ENCODE measurements around the gene UNC13D. TPM values are rescaled to one million over a fixed set of nuclear protein-coding genes. Genes with fewer than 3 reads are reported as not detected.
"Not testable (repeated sequence)": the region's sequence is repeated elsewhere in the genome, so short reads cannot be mapped to it uniquely, and the experiment has no call there.

Gene UNC13D
- total RNA-seq, 4 donors from 2014 or later: 3.0 to 48.3 (median 16.2) TPM

DNA sequence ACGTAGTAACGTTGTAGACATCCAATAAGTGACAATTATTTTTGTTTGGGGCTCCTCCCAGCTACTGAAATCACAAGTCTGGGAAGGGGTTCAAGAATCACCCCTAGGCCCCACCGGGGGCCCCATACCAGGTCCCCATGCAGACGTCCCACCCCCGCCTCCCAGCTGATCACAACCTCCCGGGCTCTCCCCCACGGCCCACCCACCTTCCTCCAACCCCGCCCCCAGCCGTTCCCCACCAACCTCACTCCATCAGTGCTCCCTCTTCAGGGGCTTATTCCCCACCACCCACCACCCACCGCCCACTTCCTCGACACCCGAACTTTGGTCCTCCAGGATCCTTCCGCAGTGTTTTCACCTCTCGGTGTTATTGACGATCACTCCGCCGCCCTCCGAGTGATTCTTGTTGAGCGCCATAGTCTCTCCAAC lies 10.7 kb upstream of the UNC13D start:
- H3K36me3 ChIP-seq: peaks cover 0 to 17% (median 7%) of the 10 kb centered on the region in 4 donors
- H3K9me3 ChIP-seq: no peaks in the 10 kb centered on the region
- intact Hi-C loops (cut with DNase I; ENCODE audit: low total_unique reads): loop anchor here (10.0 kb wide), 1 partner anchor 70 kb away; the partner anchor contains the start of gene UNK
- TF ChIP-seq EP300 (IDR thresholded peaks at IDR 0.05; ENCODE audit: low read depth): no peak
- peak in 1 of 3 donors; percentile 1 for TF ChIP-seq POLR2AphosphoS5 (IDR thresholded peaks at IDR 0.05)
- TF ChIP-seq, protein P1, sequence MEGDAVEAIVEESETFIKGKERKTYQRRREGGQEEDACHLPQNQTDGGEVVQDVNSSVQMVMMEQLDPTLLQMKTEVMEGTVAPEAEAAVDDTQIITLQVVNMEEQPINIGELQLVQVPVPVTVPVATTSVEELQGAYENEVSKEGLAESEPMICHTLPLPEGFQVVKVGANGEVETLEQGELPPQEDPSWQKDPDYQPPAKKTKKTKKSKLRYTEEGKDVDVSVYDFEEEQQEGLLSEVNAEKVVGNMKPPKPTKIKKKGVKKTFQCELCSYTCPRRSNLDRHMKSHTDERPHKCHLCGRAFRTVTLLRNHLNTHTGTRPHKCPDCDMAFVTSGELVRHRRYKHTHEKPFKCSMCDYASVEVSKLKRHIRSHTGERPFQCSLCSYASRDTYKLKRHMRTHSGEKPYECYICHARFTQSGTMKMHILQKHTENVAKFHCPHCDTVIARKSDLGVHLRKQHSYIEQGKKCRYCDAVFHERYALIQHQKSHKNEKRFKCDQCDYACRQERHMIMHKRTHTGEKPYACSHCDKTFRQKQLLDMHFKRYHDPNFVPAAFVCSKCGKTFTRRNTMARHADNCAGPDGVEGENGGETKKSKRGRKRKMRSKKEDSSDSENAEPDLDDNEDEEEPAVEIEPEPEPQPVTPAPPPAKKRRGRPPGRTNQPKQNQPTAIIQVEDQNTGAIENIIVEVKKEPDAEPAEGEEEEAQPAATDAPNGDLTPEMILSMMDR (IDR thresholded peaks at IDR 0.05): peak in 2 of 5 experiments; percentile 18 to 28
- peak overlapping the region; percentile 69 to 99 (median 84) for H3K4me3 ChIP-seq
- H3K4me1 ChIP-seq: peaks cover 12 to 43% (median 22%) of the 10 kb centered on the region in 4 donors
- no peak for DNase-seq
- no peaks in the 10 kb centered on the region for H3K27me3 ChIP-seq
- H3K27ac ChIP-seq: peak overlapping the region; percentile 92 to 100 (median 96)
- in situ Hi-C loops (cut with MboI; ENCODE audit: low pct_ligation_motif_present in 1 of 4, low pct_unique_long_range_greater_than_20kb in 1 of 4, low sequenced_read_pairs in 3 of 4): no loop called here
- 0% methylated on average over 10 to 19 of the region's 19 CpGs for WGBS, 2 donors (ENCODE audit: low coverage in 1 of 2)

DNA sequence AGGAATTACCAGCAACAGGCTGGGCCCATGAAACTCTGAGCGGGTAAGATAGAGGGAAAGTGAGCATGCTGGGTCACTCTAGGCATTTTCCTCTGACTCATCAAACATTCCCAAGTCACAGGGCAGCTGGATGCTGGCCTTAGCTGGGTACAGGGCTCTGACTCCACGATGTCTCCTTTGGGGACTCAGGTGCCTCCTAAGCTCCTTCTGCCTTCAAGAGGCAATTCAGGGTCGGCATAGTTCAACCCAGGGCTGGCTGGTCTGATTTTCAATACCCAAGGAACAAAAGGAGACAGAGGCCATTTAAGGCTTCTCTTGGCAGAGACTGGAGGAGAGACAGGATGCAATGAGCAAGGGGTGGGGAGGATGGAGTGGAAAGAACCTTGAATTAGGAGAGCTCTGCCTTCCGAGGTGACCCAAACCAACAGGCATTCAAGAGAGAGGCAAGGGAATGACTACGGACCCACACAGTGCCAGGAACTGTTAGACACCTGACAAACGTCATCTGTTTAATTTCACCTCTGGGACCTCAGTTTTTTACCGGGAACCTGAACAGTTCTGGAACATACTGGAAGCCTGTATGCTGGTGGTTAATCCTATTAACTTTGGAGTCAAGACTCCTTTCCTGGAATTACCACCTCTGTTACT lies 10.0 kb upstream of the UNC13D start:
- TF ChIP-seq, protein P1 (IDR thresholded peaks at IDR 0.05): no peak
- TF ChIP-seq POLR2A (IDR thresholded peaks at IDR 0.05) (no peak), POLR2AphosphoS5 (IDR thresholded peaks at IDR 0.05) (peak in 1 of 3 donors; percentile 55), EP300 (IDR thresholded peaks at IDR 0.05; ENCODE audit: low read depth) (peak; percentile 75)
- no peaks in the 10 kb centered on the region for H3K9me3 ChIP-seq
- 17 to 28% methylated on average over 5 to 7 of the region's 7 CpGs for WGBS, 2 donors (ENCODE audit: low coverage in 1 of 2)
- peak overlapping the region; percentile 69 to 99 (median 84) for H3K4me3 ChIP-seq
- H3K4me1 ChIP-seq: peaks cover 12 to 47% (median 22%) of the 10 kb centered on the region in 4 donors
- DNase-seq: no peak
- H3K27me3 ChIP-seq: no peaks in the 10 kb centered on the region
- intact Hi-C loops (cut with DNase I; ENCODE audit: low total_unique reads) (loop anchor here (10.0 kb wide), 1 partner anchor 69 kb away; the partner anchor contains the start of gene UNK), in situ Hi-C loops (cut with MboI; ENCODE audit: low pct_ligation_motif_present in 1 of 4, low pct_unique_long_range_greater_than_20kb in 1 of 4, low sequenced_read_pairs in 3 of 4) (no loop called here)
- H3K27ac ChIP-seq: peak overlapping the region; percentile 92 to 100 (median 96)
- H3K36me3 ChIP-seq: peaks cover 0 to 23% (median 11%) of the 10 kb centered on the region in 4 donors

DNA sequence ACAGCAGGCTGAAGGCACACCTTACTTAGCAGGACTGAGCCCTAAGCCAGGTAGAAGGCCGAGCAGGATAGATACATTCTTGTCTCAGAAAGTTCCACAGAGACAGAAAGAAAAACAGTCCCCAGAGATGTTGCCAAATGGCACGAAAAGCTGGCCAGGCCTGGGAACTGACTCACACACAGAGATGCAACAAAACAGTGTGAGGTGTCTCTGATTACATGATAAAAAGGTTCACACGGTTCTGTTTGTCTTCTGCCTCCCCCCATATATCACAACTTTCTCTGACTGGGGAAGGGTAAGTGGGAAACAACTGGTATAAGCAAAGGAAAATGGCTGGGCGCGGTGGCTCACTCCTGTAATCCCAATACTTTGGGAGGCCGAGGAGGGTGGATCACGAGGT lies 9.2 kb upstream of the UNC13D start:
- in situ Hi-C loops (cut with MboI; ENCODE audit: low pct_ligation_motif_present in 1 of 4, low pct_unique_long_range_greater_than_20kb in 1 of 4, low sequenced_read_pairs in 3 of 4): no loop called here
- intact Hi-C loops (cut with DNase I; ENCODE audit: low total_unique reads): loop anchor here (10.0 kb wide), 1 partner anchor 69 kb away; the partner anchor contains the start of gene UNK
- peaks cover 12 to 48% (median 25%) of the 10 kb centered on the region in 4 donors for H3K4me1 ChIP-seq
- no peaks in the 10 kb centered on the region for H3K27me3 ChIP-seq
- WGBS, 2 donors (ENCODE audit: low coverage in 1 of 2): 42 to 74% methylated on average over 3 to 7 of the region's 7 CpGs
- DNase-seq: no peak
- peak overlapping the region; percentile 92 to 100 (median 96) for H3K27ac ChIP-seq
- TF ChIP-seq EP300 (IDR thresholded peaks at IDR 0.05; ENCODE audit: low read depth) (no peak), POLR2AphosphoS5 (IDR thresholded peaks at IDR 0.05) (no peak), POLR2A (IDR thresholded peaks at IDR 0.05) (no peak)
- TF ChIP-seq, protein P1 (IDR thresholded peaks at IDR 0.05): no peak
- H3K36me3 ChIP-seq: peaks cover 0 to 29% (median 13%) of the 10 kb centered on the region in 4 donors
- H3K4me3 ChIP-seq: no peak overlapping the region
- no peaks in the 10 kb centered on the region for H3K9me3 ChIP-seq

DNA sequence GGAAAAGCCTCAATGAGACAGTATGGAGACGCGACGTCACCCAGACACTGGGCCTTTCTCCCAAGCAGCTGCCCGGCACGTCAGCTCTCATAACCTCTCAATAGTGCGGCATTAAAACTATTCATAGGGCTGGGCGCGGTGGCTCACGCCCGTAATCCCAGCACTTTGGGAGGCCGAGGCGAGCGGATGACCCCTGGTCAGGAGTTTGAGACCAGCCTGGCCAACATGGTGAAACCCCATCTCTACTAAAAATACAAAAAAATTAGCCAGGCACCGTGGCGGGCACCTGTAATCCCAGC lies 7.4 kb upstream of the UNC13D start:
- DNase-seq; H3K27me3 ChIP-seq; H3K4me3 ChIP-seq; in situ Hi-C loops (cut with MboI; ENCODE audit: low pct_ligation_motif_present in 1 of 4, low pct_unique_long_range_greater_than_20kb in 1 of 4, low sequenced_read_pairs in 3 of 4); H3K9me3 ChIP-seq: not testable (repeated sequence)
- WGBS, 2 donors (ENCODE audit: low coverage in 1 of 2): 91 to 100% methylated on average over 1 to 15 of the region's 15 CpGs
- intact Hi-C loops (cut with DNase I; ENCODE audit: low total_unique reads): loop anchor here (10.0 kb wide), 1 partner anchor 67 kb away; the partner anchor contains the start of gene UNK
- H3K36me3 ChIP-seq: peaks cover 0 to 45% (median 21%) of the 10 kb centered on the region in 4 donors
- H3K27ac ChIP-seq: peak overlapping the region; percentile 42 to 68 (median 55)
- peaks cover 11 to 51% (median 26%) of the 10 kb centered on the region in 4 donors for H3K4me1 ChIP-seq

All from transverse colon (tissue), 4 donors.